ENCODE measurements around the gene CCL17.
"Not testable (repeated sequence)": the region's sequence is repeated elsewhere in the genome, so short reads cannot be mapped to it uniquely, and the experiment has no call there.

The CCL17 gene

GRCh38 chr16:57435838-57436237 is 31.3 kb downstream of the CCL17 start:
- no peak for DNase-seq

- DNase-seq: not testable (repeated sequence)
Measured at GRCh38 chr16:57439947-57440346, 35.4 kb downstream of the CCL17 start.

- not testable (repeated sequence) for DNase-seq
Measured at GRCh38 chr16:57440551-57440950, 36.0 kb downstream of the CCL17 start.

GRCh38 chr16:57444711-57445110 is 40.1 kb downstream of the CCL17 start:
- no peak for DNase-seq

GRCh38 chr16:57445510-57445909 is 40.9 kb downstream of the CCL17 start:
- no peak for DNase-seq

- no peak for DNase-seq
Measured at GRCh38 chr16:57446531-57447185, 42.1 kb downstream of the CCL17 start.

GRCh38 chr16:57447186-57447962 is 42.8 kb downstream of the CCL17 start, which contains the start of the genes CIAPIN1 and COQ9:
CIAPIN1 (minus strand) TSS chr16:57447385; CDS start chr16:57440928, 6,457 bp downstream.
COQ9 (plus strand) TSS chr16:57447479; CDS start chr16:57447506, 27 bp downstream.
- peak; percentile 93 for DNase-seq

- no peak for DNase-seq
Measured at GRCh38 chr16:57452021-57452420, 47.5 kb downstream of the CCL17 start.

GRCh38 chr16:57462209-57462977 is 57.8 kb downstream of the CCL17 start, which contains the start of gene POLR2C:
POLR2C (plus strand) TSS chr16:57462679; CDS start chr16:57462725, 46 bp downstream.
- peak; percentile 91 for DNase-seq

GRCh38 chr16:57462978-57463362 is 58.4 kb downstream of the CCL17 start:
- DNase-seq: no peak

- no peak for DNase-seq
Measured at GRCh38 chr16:57464523-57464922, 60.0 kb downstream of the CCL17 start.

All from CD4-positive, alpha-beta T cell treated with Interleukin-4 for 4 hours (primary cell).